Spleen (tissue), 7 donors: ENCODE data around the gene UBR2.

ENCODE experiments used
- CTCF ChIP-seq, 11 experiments: fragments of 200-600 bp in 7 of 11; fragments of 450-650 bp in 4 of 11; sonication (generic) in 4 of 11; IDR thresholded peaks in 8 of 11; conservative IDR thresholded peaks in 3 of 11; 1 replicate in 7 of 11; 2 replicates in 4 of 11; pipeline versions ENCODE4 v1.4.0 to v1.8.0; 2016 to 2021; ENCODE audit warnings: antibody characterized with exemption in 11 of 11, inconsistent platforms in 4 of 11, mild to moderate bottlenecking in 1 of 11
- POLR2A ChIP-seq, 3 donors: fragments of 450-650 bp; IDR thresholded peaks; one replicate each; pipeline ENCODE4 v1.5.1; 2017; ENCODE audit warnings: antibody characterized with exemption in 3 of 3, mild to moderate bottlenecking in 1 of 3
- donor health status: DM: no; HTN: no; CAD: no; lungs with moderate emphysema.
- donor health status: DM: no; HTN: no; CAD: no.
- donor health status: DM: no; HTN: no; CAD: no.

GRCh38 chr6:42702200-42702599, 138.4 kb downstream of the UBR2 start:
- TF ChIP-seq CTCF (IDR thresholded peaks at IDR 0.05 in 8 of 11, conservative IDR thresholded peaks at IDR 0.05 in 3 of 11) (no peak), POLR2A (IDR thresholded peaks at IDR 0.05) (no peak)
